Cardiac fibroblast (primary cell): ENCODE data around the gene GRK2.

ENCODE experiments used
- DNase-seq, 2 donors: peaks; one replicate each; pipeline versions ENCODE4 v3.0.0 to v3.0.0-alpha.2; 2010; ENCODE audit warnings: low read depth in 2 of 2
- H3K4me3 ChIP-seq, 2 donors: replicated peaks in 1 of 2; 1 replicate in 1 of 2; 2 replicates in 1 of 2; pipeline ENCODE4 v1.5.1; 2011; ENCODE audit warnings: low read depth in 2 of 2, low read length in 2 of 2, mild to moderate bottlenecking in 2 of 2, moderate library complexity in 1 of 2
- CTCF ChIP-seq: IDR thresholded peaks from one replicate; pipeline ENCODE4 v1.5.1; 2011; ENCODE audit warnings: low read depth, mild to moderate bottlenecking, low read length, inconsistent platforms

The GRK2 gene

GRCh38 chr11:67311051-67311555, 44.8 kb downstream of the GRK2 start:
- no peak for TF ChIP-seq CTCF
- H3K4me3 ChIP-seq, result no peak overlapping the region
- no peak for DNase-seq

GRCh38 chr11:67311556-67312082, 45.3 kb downstream of the GRK2 start:
- no peak for TF ChIP-seq CTCF
- H3K4me3 ChIP-seq, result no peak overlapping the region

GRCh38 chr11:67312187-67313021, 46.1 kb downstream of the GRK2 start:
- no peak for TF ChIP-seq CTCF
- no peak overlapping the region for H3K4me3 ChIP-seq
- no peak for DNase-seq

More at GRCh38 chr11:67311556-67312082, 45.3 kb downstream of the GRK2 start:
- no peak for DNase-seq

DNA sequence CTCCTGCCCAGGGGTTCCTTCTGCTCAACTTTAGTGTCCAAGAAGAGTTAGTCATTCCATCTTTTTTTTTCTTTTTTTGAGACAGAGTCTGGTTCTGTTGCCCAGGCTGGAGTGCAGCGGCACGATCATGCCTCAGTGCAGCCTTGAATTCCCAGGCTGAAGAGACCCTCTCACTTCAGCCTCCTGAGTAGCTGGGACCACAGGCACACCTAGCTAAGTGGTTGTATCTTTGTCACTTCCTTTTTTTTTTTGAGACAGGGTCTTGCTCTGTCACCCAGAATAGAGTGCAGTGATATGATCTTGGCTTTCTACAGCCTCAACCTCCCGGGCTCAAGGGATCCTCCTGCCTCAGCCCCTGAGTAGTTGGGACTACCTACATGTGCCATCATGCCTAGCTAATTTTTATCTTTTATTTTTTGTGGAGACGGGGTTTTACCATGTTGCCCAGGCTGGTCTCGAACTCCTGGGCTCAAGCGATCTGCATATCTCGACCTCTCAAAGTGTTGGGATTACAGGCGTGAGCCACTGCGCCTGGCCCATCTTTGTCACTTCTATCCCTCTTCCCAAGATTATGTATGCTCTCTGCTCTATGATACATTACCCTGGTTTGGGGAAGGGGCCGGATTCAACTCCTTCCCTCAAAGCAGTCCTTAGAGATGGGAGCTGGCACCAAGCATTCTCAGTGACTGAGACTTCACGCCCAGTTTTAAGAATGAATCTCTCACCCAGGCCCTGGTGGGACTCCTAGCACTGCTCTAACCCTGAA, 47.0 kb downstream of the GRK2 start:
- no peak for TF ChIP-seq CTCF
- no peak for DNase-seq
- no peak overlapping the region for H3K4me3 ChIP-seq

- TF ChIP-seq CTCF, result no peak
- DNase-seq, result no peak
- H3K4me3 ChIP-seq, result no peak overlapping the region
Measured at GRCh38 chr11:67314218-67314617, 47.9 kb downstream of the GRK2 start.

DNA sequence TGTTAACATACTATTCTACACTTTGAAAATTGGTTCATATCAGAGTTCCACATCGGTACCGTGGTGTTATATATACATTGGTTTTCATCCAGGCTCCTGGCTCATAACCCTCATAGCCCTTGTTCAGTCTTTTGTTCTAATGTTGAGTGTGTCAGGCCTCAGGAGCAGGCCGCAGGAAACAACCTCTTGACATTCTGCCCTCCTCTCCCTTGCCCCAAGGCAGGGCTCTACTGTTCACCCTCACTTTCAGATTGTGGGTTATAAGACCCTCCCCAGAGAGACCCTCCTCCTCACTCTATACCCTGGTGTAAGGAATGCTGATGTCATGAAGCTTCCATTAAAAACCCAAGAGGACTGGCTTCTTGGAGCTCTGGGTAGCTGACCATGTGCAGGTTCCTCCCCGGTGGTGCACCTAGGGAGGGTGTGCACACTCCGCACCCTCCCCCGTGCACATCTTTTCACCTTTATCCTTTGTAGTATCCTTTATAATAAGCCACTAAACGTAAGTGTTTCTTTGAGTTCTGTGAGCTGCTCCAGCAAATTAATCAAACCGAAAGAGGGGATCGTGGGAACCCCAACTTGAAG, 49.1 kb downstream of the GRK2 start:
- H3K4me3 ChIP-seq, result no peak overlapping the region
- no peak for DNase-seq
- TF ChIP-seq CTCF, result no peak
